Large intestine (tissue), 3 donors: Measurements from ENCODE around the gene TCF7L1. TPM values are rescaled to one million over a fixed set of nuclear protein-coding genes. Genes with fewer than 3 reads are reported as not detected.
A peak's percentile ranks its signal among the peaks of the same experiment; 100 is the strongest.

Experiments used
- DNase-seq, 2 donors: peaks; one replicate each; pipeline versions ENCODE4 v3.0.0 to v3.0.0-alpha.2; 2013
- H3K27ac ChIP-seq: one replicate; pipeline ENCODE4 v1.5.1; 2013; ENCODE audit warnings: low read length
- H3K27me3 ChIP-seq: 2 replicates; pipeline ENCODE4 v1.6.1; 2013; ENCODE audit warnings: low read length; ENCODE audit not compliant: control insufficient read depth, insufficient read depth
- H3K36me3 ChIP-seq: 2 replicates; pipeline ENCODE4 v1.6.1; 2013; ENCODE audit warnings: low read length; ENCODE audit not compliant: control insufficient read depth, insufficient read depth
- H3K4me1 ChIP-seq: one replicate; pipeline ENCODE4 v1.6.1; 2013; ENCODE audit warnings: low read length; ENCODE audit not compliant: control insufficient read depth, insufficient read depth
- H3K4me3 ChIP-seq: one replicate; pipeline ENCODE4 v1.5.1; 2013; ENCODE audit warnings: low read length
- H3K9me3 ChIP-seq: one replicate; pipeline ENCODE4 v1.6.1; 2013; ENCODE audit warnings: mild to moderate bottlenecking, low read depth, low read length, moderate library complexity; ENCODE audit not compliant: control insufficient read depth
- WGBS: methylation state at CpG from one replicate; pipeline ENCODE4 v1.1.5; 2013; ENCODE audit warnings: low lambda C conversion rate; ENCODE audit not compliant: insufficient coverage; 5-methylcytosine and 5-hydroxymethylcytosine counted together
- polyA plus RNA-seq: library from polyadenylated mRNA; unstranded; fragments of 120-200 nt; gene quantifications from one replicate; pipeline ENCODE4 v1.2.1, GENCODE V29; 2013

Gene TCF7L1
- polyA plus RNA-seq, 1 donor: 23.1 TPM

- H3K4me1 ChIP-seq: peaks cover 7% of the 10 kb centered on the region
- WGBS: no CpG with 5 or more reads among the region's 2 CpGs
- no peak overlapping the region for H3K4me3 ChIP-seq
- peaks cover 7% of the 10 kb centered on the region for H3K9me3 ChIP-seq
- H3K36me3 ChIP-seq: no peaks in the 10 kb centered on the region
- H3K27me3 ChIP-seq: peaks cover 6% of the 10 kb centered on the region
- no peak for DNase-seq
- H3K27ac ChIP-seq: no peak overlapping the region
Measured at GRCh38 chr2:85130407-85130806, 2.8 kb upstream of the TCF7L1 start.

- Histone ChIP-seq H3K27me3 (peaks cover 6% of the 10 kb centered on the region), H3K27ac (no peak overlapping the region), H3K9me3 (peaks cover 7% of the 10 kb centered on the region), H3K4me3 (no peak overlapping the region), H3K4me1 (peaks cover 7% of the 10 kb centered on the region), H3K36me3 (no peaks in the 10 kb centered on the region)
- no peak for DNase-seq
- no CpG with 5 or more reads among the region's 7 CpGs for whole genome bisulfite sequencing
Measured at GRCh38 chr2:85131116-85131515, 2.1 kb upstream of the TCF7L1 start.

GRCh38 chr2:85132397-85132796, 795 bp upstream of the TCF7L1 start:
- DNase-seq: no peak
- Histone ChIP-seq H3K4me1 (peaks cover 7% of the 10 kb centered on the region), H3K9me3 (peaks cover 7% of the 10 kb centered on the region), H3K4me3 (peak overlapping the region; percentile 68), H3K27me3 (peaks cover 6% of the 10 kb centered on the region), H3K27ac (no peak overlapping the region), H3K36me3 (no peaks in the 10 kb centered on the region)
- WGBS: no CpG with 5 or more reads among the region's 14 CpGs

- no CpG with 5 or more reads among the region's 57 CpGs for WGBS
- peak; percentile 26 to 71 for DNase-seq
- H3K9me3 ChIP-seq: peaks cover 7% of the 10 kb centered on the region
- peak overlapping the region; percentile 25 for H3K27ac ChIP-seq
- H3K4me1 ChIP-seq: peaks cover 7% of the 10 kb centered on the region
- no peaks in the 10 kb centered on the region for H3K36me3 ChIP-seq
- peak overlapping the region; percentile 88 for H3K4me3 ChIP-seq
- H3K27me3 ChIP-seq: peaks cover 6% of the 10 kb centered on the region
Measured at GRCh38 chr2:85133751-85134254, 611 bp downstream of the TCF7L1 start.

GRCh38 chr2:85134255-85134895, 1.2 kb downstream of the TCF7L1 start:
- Histone ChIP-seq H3K4me3 (peak overlapping the region; percentile 88), H3K27ac (no peak overlapping the region), H3K36me3 (no peaks in the 10 kb centered on the region), H3K9me3 (peaks cover 7% of the 10 kb centered on the region), H3K27me3 (peaks cover 6% of the 10 kb centered on the region), H3K4me1 (peaks cover 7% of the 10 kb centered on the region)
- WGBS: no CpG with 5 or more reads among the region's 45 CpGs
- peak; percentile 29 to 65 for DNase-seq

GRCh38 chr2:85134896-85135659, 1.9 kb downstream of the TCF7L1 start:
- Histone ChIP-seq H3K27me3 (peaks cover 6% of the 10 kb centered on the region), H3K9me3 (peaks cover 7% of the 10 kb centered on the region), H3K4me1 (peaks cover 7% of the 10 kb centered on the region), H3K27ac (no peak overlapping the region), H3K36me3 (no peaks in the 10 kb centered on the region), H3K4me3 (peak overlapping the region; percentile 88)
- peak in 1 of 2 donors; percentile 16 for DNase-seq
- no CpG with 5 or more reads among the region's 46 CpGs for WGBS

GRCh38 chr2:85135660-85135914, 2.4 kb downstream of the TCF7L1 start:
- no CpG with 5 or more reads among the region's 4 CpGs for WGBS
- Histone ChIP-seq H3K4me1 (peaks cover 7% of the 10 kb centered on the region), H3K27ac (no peak overlapping the region), H3K36me3 (no peaks in the 10 kb centered on the region), H3K27me3 (peaks cover 6% of the 10 kb centered on the region), H3K4me3 (no peak overlapping the region), H3K9me3 (peaks cover 7% of the 10 kb centered on the region)
- DNase-seq: no peak

- Histone ChIP-seq H3K36me3 (peaks cover 7% of the 10 kb centered on the region), H3K4me1 (peaks cover 6% of the 10 kb centered on the region), H3K27me3 (peaks cover 6% of the 10 kb centered on the region), H3K27ac (no peak overlapping the region), H3K4me3 (no peak overlapping the region), H3K9me3 (peaks cover 7% of the 10 kb centered on the region)
- no peak for DNase-seq
- WGBS: no CpG with 5 or more reads among the region's 1 CpG
Measured at GRCh38 chr2:85137156-85137555, 4.0 kb downstream of the TCF7L1 start.

- peaks cover 7% of the 10 kb centered on the region for H3K36me3 ChIP-seq
- peak; percentile 90 to 97 for DNase-seq
- WGBS: no CpG with 5 or more reads among the region's 8 CpGs
- H3K27ac ChIP-seq: peak overlapping the region; percentile 37
- H3K4me3 ChIP-seq: no peak overlapping the region
- peaks cover 15% of the 10 kb centered on the region for H3K4me1 ChIP-seq
- H3K9me3 ChIP-seq: no peaks in the 10 kb centered on the region
- no peaks in the 10 kb centered on the region for H3K27me3 ChIP-seq
Measured at GRCh38 chr2:85143463-85144082, 10.4 kb downstream of the TCF7L1 start.

GRCh38 chr2:85145116-85145820, 12.1 kb downstream of the TCF7L1 start:
- H3K9me3 ChIP-seq: no peaks in the 10 kb centered on the region
- WGBS: 80% methylated on average over 1 of the region's 4 CpGs

More at GRCh38 chr2:85145116-85145820, 12.1 kb downstream of the TCF7L1 start:
- peaks cover 15% of the 10 kb centered on the region for H3K4me1 ChIP-seq
- no peak overlapping the region for H3K27ac ChIP-seq
- no peaks in the 10 kb centered on the region for H3K27me3 ChIP-seq
- H3K36me3 ChIP-seq: peaks cover 7% of the 10 kb centered on the region
- no peak for DNase-seq
- H3K4me3 ChIP-seq: no peak overlapping the region
